ENCODE results near the gene PDSS1.
"Not testable (repeated sequence)": the region's sequence is repeated elsewhere in the genome, so short reads cannot be mapped to it uniquely, and the experiment has no call there.

DNA sequence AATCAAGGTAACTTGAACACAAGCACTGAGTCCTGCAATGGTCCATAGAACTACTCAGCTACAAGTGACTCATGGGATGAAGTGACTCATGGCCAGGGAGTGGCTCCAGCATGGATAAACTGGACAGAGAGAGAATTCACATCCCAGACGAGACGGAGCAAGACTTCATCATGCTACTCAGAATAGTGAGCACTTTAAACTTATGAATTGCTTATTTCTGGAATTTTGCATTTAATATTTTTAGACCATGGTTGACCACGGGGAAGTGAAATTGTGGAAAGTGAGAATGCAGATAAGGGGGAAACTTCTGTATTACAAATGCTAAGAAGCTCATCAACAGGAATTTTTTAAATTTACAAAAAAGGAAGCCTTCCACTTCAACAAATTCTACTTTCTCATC, 15.5 kb upstream of the PDSS1 start:
- TF ChIP-seq ZNF561 (CRISPR knock-in tag; conservative IDR thresholded peaks at IDR 0.05); LEF1 (IDR thresholded peaks at IDR 0.05); FOXM1 (IDR thresholded peaks at IDR 0.05; ENCODE audit: low read depth); FOXM1 (CRISPR knock-in tag; IDR thresholded peaks at IDR 0.05; ENCODE audit: low read depth); SMAD4 (CRISPR knock-in tag; conservative IDR thresholded peaks at IDR 0.05); ZNF780A (CRISPR knock-in tag; IDR thresholded peaks at IDR 0.05); GABPA (tag; conservative IDR thresholded peaks at IDR 0.05; ENCODE audit: low read depth); POLR2A (conservative IDR thresholded peaks at IDR 0.05); XRCC5 (IDR thresholded peaks at IDR 0.05; ENCODE audit: low read depth, low read length); ZFX (CRISPR knock-in tag; IDR thresholded peaks at IDR 0.05): not testable (repeated sequence)
- TF ChIP-seq, protein P1, sequence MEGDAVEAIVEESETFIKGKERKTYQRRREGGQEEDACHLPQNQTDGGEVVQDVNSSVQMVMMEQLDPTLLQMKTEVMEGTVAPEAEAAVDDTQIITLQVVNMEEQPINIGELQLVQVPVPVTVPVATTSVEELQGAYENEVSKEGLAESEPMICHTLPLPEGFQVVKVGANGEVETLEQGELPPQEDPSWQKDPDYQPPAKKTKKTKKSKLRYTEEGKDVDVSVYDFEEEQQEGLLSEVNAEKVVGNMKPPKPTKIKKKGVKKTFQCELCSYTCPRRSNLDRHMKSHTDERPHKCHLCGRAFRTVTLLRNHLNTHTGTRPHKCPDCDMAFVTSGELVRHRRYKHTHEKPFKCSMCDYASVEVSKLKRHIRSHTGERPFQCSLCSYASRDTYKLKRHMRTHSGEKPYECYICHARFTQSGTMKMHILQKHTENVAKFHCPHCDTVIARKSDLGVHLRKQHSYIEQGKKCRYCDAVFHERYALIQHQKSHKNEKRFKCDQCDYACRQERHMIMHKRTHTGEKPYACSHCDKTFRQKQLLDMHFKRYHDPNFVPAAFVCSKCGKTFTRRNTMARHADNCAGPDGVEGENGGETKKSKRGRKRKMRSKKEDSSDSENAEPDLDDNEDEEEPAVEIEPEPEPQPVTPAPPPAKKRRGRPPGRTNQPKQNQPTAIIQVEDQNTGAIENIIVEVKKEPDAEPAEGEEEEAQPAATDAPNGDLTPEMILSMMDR (IDR thresholded peaks at IDR 0.05 in 2 of 3, conservative IDR thresholded peaks at IDR 0.05 in 1 of 3; ENCODE audit: insufficient read depth in 2 of 3, low read depth in 1 of 3, low read length in 3 of 3): not testable (repeated sequence)
- TF ChIP-seq, protein P2, sequence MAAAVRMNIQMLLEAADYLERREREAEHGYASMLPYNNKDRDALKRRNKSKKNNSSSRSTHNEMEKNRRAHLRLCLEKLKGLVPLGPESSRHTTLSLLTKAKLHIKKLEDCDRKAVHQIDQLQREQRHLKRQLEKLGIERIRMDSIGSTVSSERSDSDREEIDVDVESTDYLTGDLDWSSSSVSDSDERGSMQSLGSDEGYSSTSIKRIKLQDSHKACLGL (CRISPR knock-in tag; IDR thresholded peaks at IDR 0.05; ENCODE audit: borderline replicate concordance, poor library complexity, severe bottlenecking): not testable (repeated sequence)

All from K562 (cell line).